Omental fat pad (tissue), 4 donors: Measurements from ENCODE around the gene UBE3B. TPM values are rescaled to one million over a fixed set of nuclear protein-coding genes. Genes with fewer than 3 reads are reported as not detected.

ENCODE experiments used
- ATAC-seq: fragments of 150-250 bp; one replicate; pipeline ENCODE4 v1.9.1; 2016; ENCODE audit warnings: mild to moderate bottlenecking, moderate library complexity; ENCODE audit not compliant: low FRiP score
- DNase-seq: peaks from one replicate; pipeline ENCODE4 v3.0.0-alpha.2; 2019; ENCODE audit warnings: low spot score
- total RNA-seq, 4 donors: library from RNA; depleted of rRNA; stranded (reverse); fragments of >200 nt; gene quantifications; one replicate each; pipeline ENCODE4 v1.1.0, GENCODE V29; 2016
- TF ChIP-seq, protein P1 (sequence below), 3 donors: fragments of 450-650 bp; IDR thresholded peaks; one replicate each; pipeline ENCODE4 v1.5.1; 2016 to 2017; ENCODE audit warnings: antibody characterized with exemption in 3 of 3, mild to moderate bottlenecking in 3 of 3, moderate library complexity in 2 of 3

The UBE3B gene
- total RNA-seq, 4 donors from 2014 or later: 36.6 to 82.4 (median 40.1) TPM

DNA sequence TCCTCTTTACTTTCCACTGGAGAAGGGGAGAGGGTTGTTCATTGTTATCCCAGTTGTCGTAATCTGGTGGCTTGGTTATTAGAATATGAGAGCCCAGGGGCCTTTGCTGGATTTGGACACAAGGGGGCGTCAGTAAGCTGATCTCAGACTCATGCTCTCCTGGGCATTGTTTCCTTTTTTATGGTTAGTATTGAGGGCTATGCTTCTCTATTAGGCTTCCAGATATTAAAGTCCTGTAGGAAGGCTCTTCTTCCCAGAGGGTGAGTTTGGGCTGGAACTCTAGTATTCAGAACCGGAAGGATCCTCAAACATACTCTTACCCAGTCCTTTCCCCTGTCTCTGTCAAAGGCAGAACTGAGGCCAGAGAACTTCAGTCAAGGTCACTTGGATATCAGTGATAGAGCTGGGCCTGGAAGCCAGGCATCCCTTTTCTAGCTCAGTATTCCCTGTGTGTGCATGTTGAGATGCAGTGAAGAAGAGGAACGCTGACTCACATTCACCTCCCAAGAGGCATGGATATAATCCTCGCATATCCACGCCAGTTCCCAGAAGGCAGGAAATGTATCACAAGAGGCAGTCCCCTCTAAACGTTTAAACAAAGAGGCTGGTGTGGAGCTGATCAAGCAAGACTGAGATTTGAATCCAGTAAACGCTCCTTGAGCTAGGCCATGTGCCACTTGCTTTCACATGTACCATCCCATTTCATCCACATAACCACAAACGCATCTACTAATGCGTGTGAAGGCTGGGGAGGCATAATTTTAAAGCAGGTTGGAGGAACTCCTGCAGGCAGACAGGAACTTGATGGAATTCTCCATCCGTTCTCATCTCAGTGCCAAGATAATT is 41.6 kb downstream of the UBE3B start:
- TF ChIP-seq, protein P1, sequence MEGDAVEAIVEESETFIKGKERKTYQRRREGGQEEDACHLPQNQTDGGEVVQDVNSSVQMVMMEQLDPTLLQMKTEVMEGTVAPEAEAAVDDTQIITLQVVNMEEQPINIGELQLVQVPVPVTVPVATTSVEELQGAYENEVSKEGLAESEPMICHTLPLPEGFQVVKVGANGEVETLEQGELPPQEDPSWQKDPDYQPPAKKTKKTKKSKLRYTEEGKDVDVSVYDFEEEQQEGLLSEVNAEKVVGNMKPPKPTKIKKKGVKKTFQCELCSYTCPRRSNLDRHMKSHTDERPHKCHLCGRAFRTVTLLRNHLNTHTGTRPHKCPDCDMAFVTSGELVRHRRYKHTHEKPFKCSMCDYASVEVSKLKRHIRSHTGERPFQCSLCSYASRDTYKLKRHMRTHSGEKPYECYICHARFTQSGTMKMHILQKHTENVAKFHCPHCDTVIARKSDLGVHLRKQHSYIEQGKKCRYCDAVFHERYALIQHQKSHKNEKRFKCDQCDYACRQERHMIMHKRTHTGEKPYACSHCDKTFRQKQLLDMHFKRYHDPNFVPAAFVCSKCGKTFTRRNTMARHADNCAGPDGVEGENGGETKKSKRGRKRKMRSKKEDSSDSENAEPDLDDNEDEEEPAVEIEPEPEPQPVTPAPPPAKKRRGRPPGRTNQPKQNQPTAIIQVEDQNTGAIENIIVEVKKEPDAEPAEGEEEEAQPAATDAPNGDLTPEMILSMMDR (IDR thresholded peaks at IDR 0.05): no peak
- DNase-seq (peak; percentile 54), ATAC-seq (no peak)

DNA sequence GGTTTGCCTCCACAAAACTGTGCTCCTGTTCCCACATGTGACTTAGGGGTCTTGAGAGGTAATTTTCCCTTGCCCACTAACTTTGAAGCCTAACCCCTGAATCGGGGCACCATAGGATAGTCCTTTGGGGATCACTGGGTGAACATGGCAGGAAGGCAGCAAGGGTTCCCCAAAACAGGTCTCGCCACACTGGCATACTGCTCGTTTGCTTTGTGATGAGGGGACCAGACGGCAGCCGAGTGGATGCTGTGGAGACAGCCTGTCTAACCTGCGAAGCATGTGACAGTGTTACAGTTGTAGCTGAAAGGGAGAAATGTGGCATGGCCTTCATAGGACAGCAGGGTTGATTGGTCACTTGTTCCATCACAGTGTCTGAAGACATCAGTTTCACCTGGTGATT is 42.4 kb downstream of the UBE3B start:
- no peak for ATAC-seq
- no peak for DNase-seq
- TF ChIP-seq, protein P1 (IDR thresholded peaks at IDR 0.05): no peak

DNA sequence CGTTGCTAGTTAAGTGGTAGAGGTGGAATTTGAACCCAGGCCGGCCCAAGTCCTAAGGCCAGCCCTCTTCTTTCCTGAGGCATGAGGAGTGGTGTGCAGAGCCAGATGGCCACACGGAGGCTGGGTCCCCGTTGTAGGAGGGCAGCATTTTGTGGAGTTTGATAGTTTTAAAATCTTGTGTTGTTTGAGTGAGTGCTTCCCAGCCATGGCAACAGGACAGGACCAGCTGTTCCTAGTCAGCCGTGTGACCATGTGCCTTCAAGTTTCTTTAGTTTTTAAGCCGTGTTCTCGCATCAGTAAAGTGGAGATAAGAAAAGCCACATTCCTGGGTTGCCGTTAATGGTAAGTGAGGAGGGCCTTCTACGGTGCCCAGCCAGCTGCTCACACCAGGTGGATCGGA is 44.4 kb downstream of the UBE3B start:
- TF ChIP-seq, protein P1 (IDR thresholded peaks at IDR 0.05): no peak
- ATAC-seq (no peak), DNase-seq (no peak)

DNA sequence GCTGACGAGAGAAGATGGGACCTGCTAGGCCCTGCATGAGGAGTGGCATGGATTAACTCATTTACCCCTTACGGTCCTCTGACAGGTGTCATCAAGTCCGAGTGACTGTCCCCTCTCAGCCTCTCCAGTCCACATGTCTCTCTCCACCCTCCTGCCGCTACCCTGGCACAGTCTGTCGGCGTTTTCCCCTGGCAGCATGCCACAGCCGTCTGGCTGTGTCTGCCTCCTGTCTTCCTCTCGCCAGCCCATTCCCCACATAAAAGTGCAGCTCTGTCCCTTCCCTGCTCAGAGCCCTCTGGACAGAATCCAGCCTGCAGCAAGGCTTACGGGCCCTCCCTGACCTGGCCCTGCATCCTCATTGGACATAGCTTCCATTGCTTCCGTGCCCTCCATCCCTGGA is 45.6 kb downstream of the UBE3B start:
- ATAC-seq: no peak
- DNase-seq: no peak

GRCh38 chr12:109523504-109523903 is 46.1 kb downstream of the UBE3B start:
- no peak for DNase-seq
- no peak for ATAC-seq
- TF ChIP-seq, protein P1 (IDR thresholded peaks at IDR 0.05): no peak

More for the DNA sequence above, 45.6 kb downstream of the UBE3B start:
- TF ChIP-seq, protein P1 (IDR thresholded peaks at IDR 0.05): no peak

GRCh38 chr12:109524466-109525278 is 47.2 kb downstream of the UBE3B start:
- TF ChIP-seq, protein P1 (IDR thresholded peaks at IDR 0.05): no peak
- no peak for DNase-seq
- no peak for ATAC-seq
